Measurements from ENCODE around the gene MRPL55.
A peak's percentile ranks its signal among the peaks of the same experiment; 100 is the strongest.

MRPL55 gene

GRCh38 chr1:228059634-228060457, 49.3 kb downstream of the MRPL55 start:
- peak; percentile 40 for ATAC-seq
- Mint-ChIP-seq H3K4me3 (peak overlapping the region; percentile 21), H3K36me3 (no peaks in the 10 kb centered on the region), H3K4me1 (peaks cover 11% of the 10 kb centered on the region), H3K9me3 (no peaks in the 10 kb centered on the region), H3K27me3 (peaks cover 64% of the 10 kb centered on the region), H3K27ac (no peak overlapping the region)

DNA sequence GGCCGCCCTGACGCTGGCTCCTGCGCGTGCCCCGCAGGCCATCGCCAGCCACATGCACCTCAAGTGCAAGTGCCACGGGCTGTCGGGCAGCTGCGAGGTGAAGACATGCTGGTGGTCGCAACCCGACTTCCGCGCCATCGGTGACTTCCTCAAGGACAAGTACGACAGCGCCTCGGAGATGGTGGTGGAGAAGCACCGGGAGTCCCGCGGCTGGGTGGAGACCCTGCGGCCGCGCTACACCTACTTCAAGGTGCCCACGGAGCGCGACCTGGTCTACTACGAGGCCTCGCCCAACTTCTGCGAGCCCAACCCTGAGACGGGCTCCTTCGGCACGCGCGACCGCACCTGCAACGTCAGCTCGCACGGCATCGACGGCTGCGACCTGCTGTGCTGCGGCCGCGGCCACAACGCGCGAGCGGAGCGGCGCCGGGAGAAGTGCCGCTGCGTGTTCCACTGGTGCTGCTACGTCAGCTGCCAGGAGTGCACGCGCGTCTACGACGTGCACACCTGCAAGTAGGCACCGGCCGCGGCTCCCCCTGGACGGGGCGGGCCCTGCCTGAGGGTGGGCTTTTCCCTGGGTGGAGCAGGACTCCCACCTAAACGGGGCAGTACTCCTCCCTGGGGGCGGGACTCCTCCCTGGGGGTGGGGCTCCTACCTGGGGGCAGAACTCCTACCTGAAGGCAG, 50.0 kb downstream of the MRPL55 start:
- Mint-ChIP-seq H3K27me3 (peaks cover 69% of the 10 kb centered on the region), H3K4me1 (peaks cover 11% of the 10 kb centered on the region), H3K9me3 (peaks cover 3% of the 10 kb centered on the region), H3K27ac (no peak overlapping the region), H3K4me3 (no peak overlapping the region), H3K36me3 (no peaks in the 10 kb centered on the region)
- ATAC-seq = peak; percentile 37

GRCh38 chr1:228058172-228058948, 50.7 kb downstream of the MRPL55 start:
- H3K4me1 Mint-ChIP-seq = peaks cover 11% of the 10 kb centered on the region
- H3K9me3 Mint-ChIP-seq = peaks cover 5% of the 10 kb centered on the region
- peaks cover 68% of the 10 kb centered on the region for H3K27me3 Mint-ChIP-seq
- H3K36me3 Mint-ChIP-seq = peaks cover 3% of the 10 kb centered on the region
- no peak overlapping the region for H3K27ac Mint-ChIP-seq
- H3K4me3 Mint-ChIP-seq = no peak overlapping the region
- no peak for ATAC-seq
